ENCODE results near the gene PLCD4. TPM values are rescaled to one million over a fixed set of nuclear protein-coding genes. Genes with fewer than 3 reads are reported as not detected.
A peak's percentile ranks its signal among the peaks of the same experiment; 100 is the strongest.

PLCD4 gene
- total RNA-seq, 6 experiments from 2014 or later = 0.31 to 0.95 (median 0.56) TPM

DNA sequence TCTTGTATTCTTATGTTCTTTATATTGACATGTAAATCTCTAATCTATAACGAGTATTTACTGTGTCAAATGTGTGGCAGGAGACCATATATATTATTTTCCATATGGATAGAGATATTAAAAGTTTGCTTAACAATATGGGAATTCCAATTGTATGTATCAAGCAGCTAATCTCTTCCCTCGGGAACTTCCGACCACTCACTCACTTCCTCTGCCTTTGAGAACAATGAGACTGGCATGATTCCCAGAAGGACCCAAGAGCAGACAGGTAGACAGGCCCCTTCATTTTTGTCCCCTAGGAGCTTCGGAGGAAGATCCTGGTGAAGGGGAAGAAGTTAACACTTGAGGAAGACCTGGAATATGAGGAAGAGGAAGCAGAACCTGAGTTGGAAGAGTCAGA lies 24.1 kb downstream of the PLCD4 start:
- peaks cover 0 to 27% (median 8%) of the 10 kb centered on the region in 4 donors for H3K36me3 ChIP-seq

GRCh38 chr2:218635719-218636118 lies 28.0 kb downstream of the PLCD4 start:
- H3K4me1 ChIP-seq = no peaks in the 10 kb centered on the region
- H3K4me3 ChIP-seq = no peak overlapping the region
- TF ChIP-seq CTCF (IDR thresholded peaks at IDR 0.05) = no peak
- TF ChIP-seq POLR2A (IDR thresholded peaks at IDR 0.05) = no peak
- H3K27me3 ChIP-seq = no peaks in the 10 kb centered on the region
- H3K27ac ChIP-seq = no peak overlapping the region
- intact Hi-C loops (cut with DNase I) = no loop called here
- H3K36me3 ChIP-seq = peaks cover 0 to 60% (median 23%) of the 10 kb centered on the region in 4 donors
- no peaks in the 10 kb centered on the region for H3K9me3 ChIP-seq
- no peak for DNase-seq
- WGBS (ENCODE audit: insufficient coverage, low coverage, low lambda C conversion rate, missing lambda C conversion rate) = 100% methylated on average over 5 of the region's 5 CpGs
- no peak for ATAC-seq

More for the DNA sequence above, 24.1 kb downstream of the PLCD4 start:
- Histone ChIP-seq H3K27ac (no peak overlapping the region), H3K4me3 (no peak overlapping the region), H3K4me1 (no peaks in the 10 kb centered on the region), H3K9me3 (no peaks in the 10 kb centered on the region), H3K27me3 (no peaks in the 10 kb centered on the region)
- DNase-seq (no peak), ATAC-seq (peak in 1 of 4 donors; percentile 41)
- intact Hi-C loops (cut with DNase I) = no loop called here
- TF ChIP-seq CTCF (IDR thresholded peaks at IDR 0.05) = no peak
- no peak for TF ChIP-seq POLR2A (IDR thresholded peaks at IDR 0.05)
- WGBS (ENCODE audit: insufficient coverage, low coverage, low lambda C conversion rate, missing lambda C conversion rate) = 60% methylated on average over 4 of the region's 4 CpGs

DNA sequence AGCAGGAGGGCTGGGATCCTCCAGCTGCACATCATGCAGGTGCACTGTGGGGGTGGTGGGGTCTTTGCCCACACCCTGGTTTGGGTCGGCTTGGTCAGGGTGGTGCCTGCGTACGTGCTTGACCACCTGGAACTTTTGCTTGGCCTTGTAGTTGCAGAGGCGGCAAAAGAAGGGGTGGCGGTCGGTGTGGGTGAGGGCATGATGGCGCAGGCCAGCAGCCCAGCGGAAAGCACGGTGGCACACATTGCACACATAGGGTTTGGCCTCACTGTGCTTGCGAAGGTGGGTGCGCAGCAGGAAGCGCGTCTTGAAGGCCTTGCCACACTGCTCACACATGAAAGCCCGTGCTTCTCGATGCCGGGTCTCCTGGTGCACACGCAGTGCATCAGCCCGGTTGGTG lies 30.7 kb downstream of the PLCD4 start:
- Histone ChIP-seq H3K4me1 (no peaks in the 10 kb centered on the region), H3K9me3 (no peaks in the 10 kb centered on the region), H3K27ac (no peak overlapping the region), H3K27me3 (no peaks in the 10 kb centered on the region), H3K36me3 (peaks cover 0 to 61% (median 23%) of the 10 kb centered on the region in 4 donors), H3K4me3 (no peak overlapping the region)
- WGBS (ENCODE audit: insufficient coverage, low coverage, low lambda C conversion rate, missing lambda C conversion rate) = 88% methylated on average over 5 of the region's 18 CpGs
- ATAC-seq = no peak
- TF ChIP-seq CTCF (IDR thresholded peaks at IDR 0.05) = no peak
- no peak for TF ChIP-seq POLR2A (IDR thresholded peaks at IDR 0.05)
- intact Hi-C loops (cut with DNase I) = no loop called here
- no peak for DNase-seq

DNA sequence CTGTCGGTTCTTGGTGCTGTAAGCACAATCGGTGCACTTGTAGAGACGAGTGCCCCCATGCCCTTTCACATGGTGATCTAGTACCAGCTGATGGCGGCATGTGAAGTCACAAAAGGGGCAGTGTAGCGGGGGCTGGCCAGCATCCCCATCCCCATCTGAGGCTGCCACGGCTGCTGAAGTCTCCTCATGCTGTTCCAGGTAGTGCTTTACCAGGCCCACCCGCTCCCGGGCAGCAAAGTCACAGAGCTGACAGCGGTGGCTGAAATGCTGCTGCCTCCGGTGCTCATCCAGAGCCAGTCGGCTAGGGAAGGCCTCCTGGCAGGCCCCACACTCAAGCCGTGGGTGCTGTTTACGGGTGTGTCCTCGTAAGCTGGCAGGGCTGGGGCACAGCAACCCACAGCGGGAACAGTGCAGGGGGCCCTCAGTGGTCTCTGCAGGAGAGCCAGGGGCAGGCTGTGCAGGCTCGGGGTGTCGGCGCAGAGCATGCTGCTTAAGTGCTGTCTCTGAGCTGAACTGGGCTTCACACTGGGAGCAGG lies 34.5 kb downstream of the PLCD4 start:
- intact Hi-C loops (cut with DNase I) = loop anchor here in 1 of 2 donors (10.0 kb wide), 1 partner anchor 47 kb away; no protein-coding TSS in a partner anchor
- Histone ChIP-seq H3K36me3 (peaks cover 5 to 59% (median 19%) of the 10 kb centered on the region in 4 donors), H3K4me1 (peaks cover 0 to 19% (median 0%) of the 10 kb centered on the region in 4 donors), H3K4me3 (no peak overlapping the region), H3K27ac (no peak overlapping the region), H3K9me3 (no peaks in the 10 kb centered on the region), H3K27me3 (no peaks in the 10 kb centered on the region)
- no CpG with 5 or more reads among the region's 18 CpGs for WGBS (ENCODE audit: insufficient coverage, low coverage, low lambda C conversion rate, missing lambda C conversion rate)
- TF ChIP-seq POLR2A (IDR thresholded peaks at IDR 0.05) = no peak
- TF ChIP-seq CTCF (IDR thresholded peaks at IDR 0.05) = no peak
- ATAC-seq (no peak), DNase-seq (no peak)

Data from right lobe of liver (tissue), 6 donors.